GM12878 (cell line): Measurements from ENCODE around the gene DDHD1. TPM values are rescaled to one million over a fixed set of nuclear protein-coding genes. Genes with fewer than 3 reads are reported as not detected.

Experiments
- ATAC-seq: fragments of 200-7000 bp; cut with Tn5 transposase; 3 replicates; pipeline ENCODE4 v1.9.1; 2020; ENCODE audit warnings: mild to moderate bottlenecking, moderate library complexity
- BruUV-seq: library from RNA; stranded (reverse); fragments of 400-500 nt; replicated peaks from 2 replicates; lab custom pipeline; 2021; lab: Mats Ljungman, UMichigan
- CTCF ChIA-PET: fragments of 300-600 bp; sonication (Branson Sonifier 250); formaldehyde crosslinking; extraction: SDS; loops from one replicate; lab custom pipeline; 2021; ENCODE audit warnings: inconsistent platforms; lab: Yijun Ruan, JAX
- POLR2A ChIA-PET: fragments of 350-600 bp; formaldehyde crosslinking; extraction: SDS; loops from one replicate; lab custom pipeline; 2021; ENCODE audit warnings: inconsistent platforms; lab: Charles Lee
- RAD21 ChIA-PET: fragments of 300-600 bp; sonication (Branson Sonifier 250); formaldehyde crosslinking; loops from one replicate; lab custom pipeline; 2023; ENCODE audit warnings: antibody characterized with exemption; ENCODE audit not compliant: unreplicated experiment; lab: Charles Lee
- SMC1A ChIA-PET: fragments of 300-600 bp; sonication (Branson Sonifier 250); formaldehyde crosslinking; loops from one replicate; lab custom pipeline; 2023; ENCODE audit not compliant: unreplicated experiment, uncharacterized antibody; lab: Charles Lee
- DNase-seq: peaks from one replicate; pipeline ENCODE4 v3.0.0-alpha.2; 2011; ENCODE audit warnings: low read depth, low spot score
- FAIRE-seq: peaks from 3 replicates; lab custom pipeline; 2011; peaks lifted over from hg19 to GRCh38; lab: Jason Lieb, UNC
- H2AFZ ChIP-seq: 2 replicates; pipeline ENCODE4 v1.6.0; 2011; ENCODE audit warnings: low read depth, low read length, control low read depth; ENCODE audit not compliant: control insufficient read depth
- H3K27ac ChIP-seq: 2 replicates; pipeline ENCODE4 v1.5.1; 2011; ENCODE audit warnings: control low read depth; ENCODE audit not compliant: control insufficient read depth, insufficient read depth
- H3K27me3 ChIP-seq, 2 experiments: replicated peaks in 1 of 2; 2 replicates each; pipeline versions ENCODE4 v1.6.0 to v1.6.1; 2011; ENCODE audit warnings: low read length in 1 of 2; ENCODE audit not compliant: control insufficient read depth in 2 of 2, insufficient read depth in 2 of 2
- H3K36me3 ChIP-seq, 2 experiments: 2 replicates each; pipeline ENCODE4 v1.5.1; 2011; ENCODE audit warnings: low read length in 1 of 2; ENCODE audit not compliant: control insufficient read depth in 2 of 2, insufficient read depth in 2 of 2
- H3K4me1 ChIP-seq: 2 replicates; pipeline ENCODE4 v1.6.1; 2011; ENCODE audit warnings: mild to moderate bottlenecking, low read length, moderate library complexity, mixed read lengths; ENCODE audit not compliant: control insufficient read depth, insufficient read depth
- H3K4me2 ChIP-seq: 2 replicates; pipeline ENCODE4 v1.6.0; 2011; ENCODE audit warnings: control low read depth; ENCODE audit not compliant: control insufficient read depth, insufficient read depth
- H3K4me3 ChIP-seq: fragments of 200-600 bp; sonication (generic); 2 replicates; pipeline ENCODE4 v1.5.1; 2016
- H3K79me2 ChIP-seq: 2 replicates; pipeline ENCODE4 v1.6.0; 2011; ENCODE audit warnings: low read length; ENCODE audit not compliant: control insufficient read depth, insufficient read depth
- H3K9ac ChIP-seq: 2 replicates; pipeline ENCODE4 v1.8.0; 2011; ENCODE audit warnings: low read length, control low read depth, mixed read lengths; ENCODE audit not compliant: control insufficient read depth, insufficient read depth
- H3K9me3 ChIP-seq: replicated peaks from 3 replicates; pipeline ENCODE4 v1.5.1; 2011; ENCODE audit warnings: mild to moderate bottlenecking, low read length; ENCODE audit not compliant: control insufficient read depth, insufficient read depth
- H4K20me1 ChIP-seq: 2 replicates; pipeline ENCODE4 v1.6.0; 2011; ENCODE audit not compliant: control insufficient read depth, insufficient read depth
- BCLAF1 ChIP-seq: fragments of 450-650 bp; IDR thresholded peaks from 2 replicates; pipeline ENCODE4 v1.6.1; 2017; ENCODE audit warnings: antibody characterized with exemption, mild to moderate bottlenecking, moderate library complexity
- BMI1 ChIP-seq: fragments of 450-650 bp; IDR thresholded peaks from 2 replicates; pipeline ENCODE4 v1.6.1; 2016; ENCODE audit warnings: mild to moderate bottlenecking, moderate library complexity, borderline replicate concordance
- CHD2 ChIP-seq: IDR thresholded peaks from 2 replicates; pipeline ENCODE4 v1.6.1; 2011; ENCODE audit warnings: low read depth, low read length, improper control_type of control experiment, borderline replicate concordance
- EED ChIP-seq: sonication (generic); IDR thresholded peaks from 2 replicates; pipeline ENCODE4 v1.6.1; 2016; ENCODE audit warnings: antibody characterized with exemption, low read depth
- HDAC6 ChIP-seq: fragments of 200-600 bp; sonication (generic); IDR thresholded peaks from one replicate; pipeline ENCODE4 v1.8.0; 2017; ENCODE audit warnings: antibody characterized with exemption; ENCODE audit not compliant: unreplicated experiment
- LARP7 ChIP-seq: fragments of 450-650 bp; IDR thresholded peaks from 2 replicates; pipeline ENCODE4 v1.6.1; 2017; ENCODE audit warnings: mild to moderate bottlenecking
- NFIC ChIP-seq: IDR thresholded peaks from 2 replicates; pipeline ENCODE4 v1.6.1; 2012; ENCODE audit warnings: low read depth, mild to moderate bottlenecking, inconsistent platforms, low read length, moderate library complexity
- NFYA ChIP-seq: IDR thresholded peaks from 2 replicates; pipeline ENCODE4 v1.6.1; 2011; ENCODE audit warnings: low read depth, mild to moderate bottlenecking, low read length, improper control_type of control experiment, borderline replicate concordance
- NR2F1 ChIP-seq: fragments of 450-650 bp; conservative IDR thresholded peaks from 2 replicates; pipeline ENCODE4 v1.6.1; 2017; ENCODE audit warnings: mild to moderate bottlenecking
- STAT3 ChIP-seq: IDR thresholded peaks from 2 replicates; pipeline ENCODE4 v1.6.1; 2011; ENCODE audit warnings: low read depth, low read length, improper control_type of control experiment
- WGBS: methylation state at CpG from one replicate; pipeline ENCODE4 v1.1.6; 2016; ENCODE audit warnings: low lambda C conversion rate; ENCODE audit not compliant: insufficient replicate concordance, insufficient coverage; ENCODE audit errors: missing lambda C conversion rate; 5-methylcytosine and 5-hydroxymethylcytosine counted together
- in situ Hi-C: fragments of 300-500 bp; cut with MboI; formaldehyde crosslinking; loops from 9 replicates; pipeline ENCODE4 v1.14.3; 2018; ENCODE audit warnings: mixed read lengths
- intact Hi-C: fragments of 100-400 bp; cut with micrococcal nuclease; formaldehyde crosslinking; loops from one replicate; pipeline ENCODE4 v1.14.2; 2022; ENCODE audit not compliant: unreplicated experiment
- polyA plus RNA-seq, 11 experiments: library from polyadenylated mRNA; depleted of rRNA in 4 of 11; unstranded in 6 of 11; stranded (reverse) in 5 of 11; fragments of >200 nt; fragmentation: Nextera tagmentation in 4 of 11; fragmentation: Illumina TruSeq in 1 of 11; extraction: Ambion mirVana in 4 of 11; extraction: Trizol in 1 of 11; gene quantifications; 1 replicate in 1 of 11; 2 replicates in 10 of 11; pipeline versions ENCODE4 v1.2.1 to v1.2.3, GENCODE V29; 2011 to 2016; ENCODE audit warnings: inconsistent platforms in 2 of 11, missing spikeins in 2 of 11, low read depth in 1 of 11
- total RNA-seq, 4 experiments: library from RNA; depleted of rRNA in 3 of 4; stranded (reverse); fragments of >200 nt in 3 of 4; fragmentation: Illumina TruSeq in 1 of 4; extraction: Trizol in 1 of 4; gene quantifications; 2 replicates each; pipeline versions ENCODE4 v1.2.1 to v1.2.3, GENCODE V29; 2013 to 2021
- TF ChIP-seq, protein P1 (sequence below): fragments of 450-650 bp; IDR thresholded peaks from 2 replicates; pipeline ENCODE4 v1.6.1; 2017; ENCODE audit warnings: borderline replicate concordance

Gene DDHD1
- total and polyA plus RNA-seq, 10 of the 15 experiments (the other 5 are each of a cell fraction or from before 2014, with no cell fraction given) = 7.7 to 52.3 (median 28.5) TPM

DNA sequence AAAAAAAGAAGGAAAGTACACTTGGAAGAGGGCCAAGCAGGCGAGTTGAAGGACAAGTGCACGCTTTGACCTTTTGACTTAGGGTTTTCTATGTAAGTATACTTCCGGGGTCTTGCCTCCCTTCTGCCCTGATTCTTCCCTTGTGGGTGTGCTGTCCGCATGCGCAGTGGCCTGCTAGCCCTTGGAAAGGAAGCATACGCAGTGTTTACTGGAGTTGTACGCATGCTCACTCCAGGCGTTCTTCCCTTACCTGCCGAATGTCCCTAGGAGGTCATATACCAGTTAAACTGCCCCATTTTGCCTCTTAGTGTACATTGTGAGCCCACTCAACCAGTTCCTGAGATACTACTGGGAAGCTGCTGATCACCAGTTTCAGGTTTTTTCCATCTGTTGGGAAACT, 15.7 kb upstream of the DDHD1 start:
- Histone ChIP-seq H2AFZ (no peak overlapping the region), H3K9ac (no peak overlapping the region), H3K4me1 (peaks cover 5% of the 10 kb centered on the region; the same call in 1 of the 2 replicates), H3K9me3 (no peaks in the 10 kb centered on the region; the same call in 2 of the 3 replicates), H3K27ac (no peak overlapping the region), H4K20me1 (no peaks in the 10 kb centered on the region), H3K4me2 (no peak overlapping the region), H3K4me3 (no peak overlapping the region), H3K79me2 (no peaks in the 10 kb centered on the region), H3K36me3 (no peaks in the 10 kb centered on the region), H3K27me3 (no peaks in the 10 kb centered on the region)
- ATAC-seq (no peak), DNase-seq (no peak), FAIRE-seq (no peak)
- ChIA-PET CTCF (no interaction called here), RAD21 (interaction anchor here (1.6 kb wide), 1 partner anchor 19 kb away, joined by 5 read pairs; no protein-coding TSS in a partner anchor), SMC1A (no interaction called here), POLR2A (no interaction called here)
- intact Hi-C loops (no loop called here), in situ Hi-C loops (no loop called here)
- 97% methylated on average over 9 of the region's 9 CpGs for WGBS
- TF ChIP-seq HDAC6 (no peak), BMI1 (no peak)
- BruUV-seq = no TSS peak

DNA sequence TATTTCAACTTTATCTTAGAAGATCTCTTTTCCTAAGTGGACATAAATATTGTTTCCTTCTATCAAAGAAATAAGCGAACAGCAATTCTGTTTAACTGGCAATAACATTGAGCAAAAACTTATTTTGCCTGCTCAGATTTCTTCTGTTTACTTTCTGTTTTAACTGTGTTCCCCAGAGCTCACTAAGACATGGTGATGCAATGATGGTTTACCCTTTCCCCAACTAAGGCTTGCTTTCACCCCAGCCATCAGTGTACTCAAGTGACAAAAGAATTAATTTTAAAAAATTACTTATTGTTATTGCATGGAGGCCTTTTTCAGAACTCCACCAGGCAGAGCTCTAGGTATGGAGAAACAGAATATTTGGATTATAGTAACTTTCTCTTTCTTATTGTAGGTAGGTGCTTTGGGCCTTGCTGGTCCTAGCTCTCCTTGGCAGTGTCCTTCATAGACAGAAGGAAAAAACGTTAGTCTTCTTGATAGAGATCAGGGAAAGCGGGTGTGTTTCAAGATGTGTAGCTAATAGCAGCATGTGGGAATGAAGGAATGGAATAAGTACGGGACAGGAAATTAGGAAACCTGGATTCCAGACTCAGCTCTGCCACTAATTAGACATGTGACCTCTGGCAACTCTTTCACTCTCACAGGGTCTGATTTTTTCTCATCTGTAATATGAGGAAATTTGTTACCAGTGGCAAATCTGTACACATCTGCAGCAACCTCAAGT, 14.6 kb upstream of the DDHD1 start:
- WGBS = 78% methylated on average over 4 of the region's 4 CpGs
- FAIRE-seq (no peak), ATAC-seq (0 out of 3 replicates have a peak, but pooled peaks have one; percentile 21), DNase-seq (no peak)
- H2AFZ ChIP-seq = no peak overlapping the region
- intact Hi-C loops = no loop called here
- H3K36me3 ChIP-seq = no peaks in the 10 kb centered on the region
- no peaks in the 10 kb centered on the region for H3K79me2 ChIP-seq
- SMC1A ChIA-PET = interaction anchor here (0.9 to 1.2 kb wide), 3 partner anchors 9 to 58 kb away, joined by 3 to 5 read pairs (median 4); no protein-coding TSS in a partner anchor
- H3K9ac ChIP-seq = no peak overlapping the region
- H3K4me3 ChIP-seq = no peak overlapping the region
- in situ Hi-C loops = no loop called here
- H3K4me2 ChIP-seq = no peak overlapping the region
- CTCF ChIA-PET = no interaction called here
- no peaks in the 10 kb centered on the region for H4K20me1 ChIP-seq
- POLR2A ChIA-PET = interaction anchor here (0.6 kb wide), 1 partner anchor 66 kb away, joined by 5 read pairs; no protein-coding TSS in a partner anchor
- RAD21 ChIA-PET = interaction anchor here (1.3 to 1.6 kb wide), 2 partner anchors 10 to 18 kb away, joined by 3 to 5 read pairs; no protein-coding TSS in a partner anchor
- H3K9me3 ChIP-seq = no peaks in the 10 kb centered on the region; the same call in 2 of the 3 replicates
- H3K4me1 ChIP-seq = peaks cover 5% of the 10 kb centered on the region; the same call in 1 of the 2 replicates
- no peaks in the 10 kb centered on the region for H3K27me3 ChIP-seq
- no TSS peak for BruUV-seq
- no peak overlapping the region for H3K27ac ChIP-seq
- no peak for TF ChIP-seq NFYA
- no peak for TF ChIP-seq LARP7
- TF ChIP-seq CHD2 = no peak
- no peak for TF ChIP-seq BCLAF1
- no peak for TF ChIP-seq STAT3
- no peak for TF ChIP-seq NFIC
- no peak for TF ChIP-seq BMI1
- TF ChIP-seq, protein P1, sequence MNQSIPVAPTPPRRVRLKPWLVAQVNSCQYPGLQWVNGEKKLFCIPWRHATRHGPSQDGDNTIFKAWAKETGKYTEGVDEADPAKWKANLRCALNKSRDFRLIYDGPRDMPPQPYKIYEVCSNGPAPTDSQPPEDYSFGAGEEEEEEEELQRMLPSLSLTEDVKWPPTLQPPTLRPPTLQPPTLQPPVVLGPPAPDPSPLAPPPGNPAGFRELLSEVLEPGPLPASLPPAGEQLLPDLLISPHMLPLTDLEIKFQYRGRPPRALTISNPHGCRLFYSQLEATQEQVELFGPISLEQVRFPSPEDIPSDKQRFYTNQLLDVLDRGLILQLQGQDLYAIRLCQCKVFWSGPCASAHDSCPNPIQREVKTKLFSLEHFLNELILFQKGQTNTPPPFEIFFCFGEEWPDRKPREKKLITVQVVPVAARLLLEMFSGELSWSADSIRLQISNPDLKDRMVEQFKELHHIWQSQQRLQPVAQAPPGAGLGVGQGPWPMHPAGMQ = no peak
- no peak for TF ChIP-seq EED
- no peak for TF ChIP-seq NR2F1
